Left renal cortex interstitium (tissue), 4 donors: ENCODE data around the gene DDN. TPM values are rescaled to one million over a fixed set of nuclear protein-coding genes. Genes with fewer than 3 reads are reported as not detected.

Source experiments
- polyA plus RNA-seq, 4 donors: library from polyadenylated mRNA; unstranded; fragments of 120-200 nt; gene quantifications; one replicate each; pipeline ENCODE4 v1.2.1, GENCODE V29; 2013; ENCODE audit not compliant: insufficient read length in 4 of 4

The DDN gene
- polyA plus RNA-seq, 4 donors = 74.2 to 97.8 (median 84.6) TPM

Other genes starting within 250 kb of the DDN start
- gene ADCY6, start 210.3 kb downstream of the DDN start, polyA plus RNA-seq = 100 to 1,000 TPM in 2 of 4 donors, 10 to 100 TPM in 2; 74.9 to 114 (median 97.7) TPM
- 10 to 100 TPM; 47.8 to 72.5 (median 58.4) TPM for gene CACNB3, start 180.9 kb downstream of the DDN start, polyA plus RNA-seq
- 100 to 1,000 TPM in 3 of 4 donors, 10 to 100 TPM in 1; 88.3 to 111 (median 109) TPM for gene DDX23, start 147.2 kb downstream of the DDN start, polyA plus RNA-seq
- 1 to 10 TPM; 2.7 to 3.7 (median 3.3) TPM for gene RND1, start 133.5 kb downstream of the DDN start, polyA plus RNA-seq
- 10 to 100 TPM in 3 of 4 donors, 1 to 10 TPM in 1; 9.0 to 22.6 (median 16.1) TPM for gene FKBP11, start 73.9 kb downstream of the DDN start, polyA plus RNA-seq
- gene ARF3, start 41.9 kb downstream of the DDN start, polyA plus RNA-seq = 100 to 1,000 TPM; 129 to 147 (median 136) TPM
- gene WNT10B, start 27.6 kb downstream of the DDN start, polyA plus RNA-seq = under 1 TPM; 0.07 to 0.16 (median 0.08) TPM
- gene WNT1, start 21.1 kb downstream of the DDN start, polyA plus RNA-seq = not detected
- gene PRKAG1, start 19.4 kb upstream of the DDN start, polyA plus RNA-seq = 10 to 100 TPM; 70.5 to 89.8 (median 77.6) TPM
- gene KMT2D, start 61.4 kb upstream of the DDN start, polyA plus RNA-seq = 10 to 100 TPM; 31.8 to 65.9 (median 49.3) TPM
- gene RHEBL1, start 70.6 kb upstream of the DDN start, polyA plus RNA-seq = 1 to 10 TPM; 1.3 to 2.4 (median 1.8) TPM
- gene DHH, start 95.4 kb upstream of the DDN start, polyA plus RNA-seq = under 1 TPM; 0.30 to 0.55 (median 0.50) TPM
- gene LMBR1L, start 111.5 kb upstream of the DDN start, polyA plus RNA-seq = 100 to 1,000 TPM in 1 of 4 donors, 10 to 100 TPM in 3; 57.2 to 103 (median 73.3) TPM
- 1,000 to 10,000 TPM in 3 of 4 donors, 100 to 1,000 TPM in 1; 921 to 1,230 (median 1,081) TPM for gene TUBA1B, start 132.0 kb upstream of the DDN start, polyA plus RNA-seq
- 100 to 1,000 TPM; 357 to 552 (median 456) TPM for gene TUBA1A, start 189.7 kb upstream of the DDN start, polyA plus RNA-seq